ENCODE measurements around the gene SECTM1.

SECTM1 gene

DNA sequence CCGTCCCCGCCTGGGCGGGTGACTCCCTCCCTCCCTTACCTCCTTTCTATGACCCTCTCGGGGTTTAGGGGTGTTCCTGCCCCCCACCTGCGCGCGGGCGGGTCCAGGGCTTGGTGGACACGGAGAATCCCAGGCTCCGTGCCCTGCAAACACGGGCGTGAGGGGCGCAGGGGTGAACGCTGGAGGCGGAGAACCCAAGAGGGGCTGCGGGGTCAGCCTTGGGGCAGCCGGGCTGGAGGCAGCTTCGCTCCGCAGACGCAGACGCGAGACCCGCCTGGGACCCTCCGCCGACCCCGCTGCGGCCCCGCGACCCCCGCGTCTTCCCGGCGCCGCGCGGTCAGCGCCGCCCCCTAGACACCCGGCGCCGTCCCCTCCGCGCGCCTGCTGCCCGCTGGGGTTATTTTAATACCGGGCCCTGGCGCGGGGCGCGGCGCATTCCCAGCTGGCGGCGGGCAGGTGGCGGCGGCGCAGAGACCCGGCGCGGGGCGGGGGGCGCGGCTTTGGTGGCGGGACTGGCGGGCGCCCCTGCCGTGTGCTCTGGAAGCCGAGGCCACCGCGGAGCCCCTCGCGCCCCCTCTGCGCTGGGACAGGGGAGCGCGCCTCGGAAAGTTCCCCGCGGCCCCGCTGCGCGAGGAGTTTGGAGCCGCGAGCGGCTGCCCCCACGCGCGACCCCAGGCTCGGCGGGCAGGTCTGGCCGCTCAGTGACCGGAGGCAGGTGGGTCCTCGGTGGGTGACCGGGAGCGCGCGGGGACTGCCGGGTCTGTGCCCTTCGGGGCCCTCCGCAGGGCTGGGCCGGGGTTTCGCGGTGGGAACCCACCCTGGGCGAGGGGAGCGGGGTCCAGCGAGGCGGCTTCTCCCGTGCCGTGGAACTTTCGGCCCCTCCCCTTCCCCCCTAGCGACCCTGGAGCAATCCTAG lies 38.0 kb upstream of the SECTM1 start, which contains the start of gene UTS2R:
TSS of gene UTS2R (plus strand) at position 433 of the 916 bp plus-strand sequence. CDS start 2,560 bp downstream, outside the sequence.
- DNase-seq (ENCODE audit: low spot score), result no peak
- in situ Hi-C loops (cut with MboI; ENCODE audit: low sequenced_read_pairs, unreplicated experiment), result no loop called here
- TF ChIP-seq, protein P1, sequence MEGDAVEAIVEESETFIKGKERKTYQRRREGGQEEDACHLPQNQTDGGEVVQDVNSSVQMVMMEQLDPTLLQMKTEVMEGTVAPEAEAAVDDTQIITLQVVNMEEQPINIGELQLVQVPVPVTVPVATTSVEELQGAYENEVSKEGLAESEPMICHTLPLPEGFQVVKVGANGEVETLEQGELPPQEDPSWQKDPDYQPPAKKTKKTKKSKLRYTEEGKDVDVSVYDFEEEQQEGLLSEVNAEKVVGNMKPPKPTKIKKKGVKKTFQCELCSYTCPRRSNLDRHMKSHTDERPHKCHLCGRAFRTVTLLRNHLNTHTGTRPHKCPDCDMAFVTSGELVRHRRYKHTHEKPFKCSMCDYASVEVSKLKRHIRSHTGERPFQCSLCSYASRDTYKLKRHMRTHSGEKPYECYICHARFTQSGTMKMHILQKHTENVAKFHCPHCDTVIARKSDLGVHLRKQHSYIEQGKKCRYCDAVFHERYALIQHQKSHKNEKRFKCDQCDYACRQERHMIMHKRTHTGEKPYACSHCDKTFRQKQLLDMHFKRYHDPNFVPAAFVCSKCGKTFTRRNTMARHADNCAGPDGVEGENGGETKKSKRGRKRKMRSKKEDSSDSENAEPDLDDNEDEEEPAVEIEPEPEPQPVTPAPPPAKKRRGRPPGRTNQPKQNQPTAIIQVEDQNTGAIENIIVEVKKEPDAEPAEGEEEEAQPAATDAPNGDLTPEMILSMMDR (IDR thresholded peaks at IDR 0.05; ENCODE audit: borderline replicate concordance, control extremely low read depth, extremely low read depth, insufficient read depth, missing control alignments), result no peak

DNA sequence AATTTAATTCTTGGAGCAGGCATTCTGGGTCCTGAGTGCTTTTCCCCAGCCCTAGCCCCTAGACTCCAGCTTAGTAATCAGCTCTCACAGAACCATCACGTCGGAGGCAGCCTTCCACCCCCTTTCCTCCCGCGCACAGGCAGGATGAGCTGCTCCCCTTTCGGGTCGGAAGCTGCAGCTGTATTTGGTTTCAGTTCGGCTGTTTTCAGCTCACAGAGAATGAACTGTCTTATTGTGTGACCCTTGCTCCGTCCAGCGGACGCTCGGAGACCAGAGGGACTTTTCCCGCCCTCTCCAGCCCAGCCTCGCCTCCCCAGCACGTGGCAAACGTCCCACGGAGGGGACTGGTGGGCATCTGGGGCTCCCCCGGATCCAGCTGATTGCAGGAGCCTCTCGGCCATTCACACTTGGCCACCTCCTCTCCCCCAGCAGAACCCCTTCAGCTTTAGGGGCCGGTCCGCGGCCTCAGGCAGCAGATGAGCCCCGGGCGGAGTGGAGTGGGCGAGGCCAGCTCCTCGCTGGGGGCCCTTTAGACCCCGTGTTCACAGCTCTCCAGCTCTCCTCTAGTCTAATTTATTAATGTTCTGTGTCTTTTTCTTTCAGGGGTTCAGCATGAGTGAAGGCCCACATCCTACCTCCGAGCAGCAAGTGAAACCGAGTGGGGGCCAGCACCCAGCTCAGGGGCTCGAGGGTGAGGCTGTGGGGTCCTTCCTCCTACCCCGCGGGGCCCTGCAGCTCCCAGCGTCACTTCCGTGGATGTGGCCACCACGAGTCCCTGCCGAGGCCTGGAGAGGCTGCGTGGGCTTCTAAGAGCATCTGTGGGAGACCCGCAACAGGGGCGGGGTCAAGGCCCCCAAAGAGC lies 37.1 kb upstream of the SECTM1 start:
- peak; percentile 80 for DNase-seq (ENCODE audit: low spot score)
- TF ChIP-seq, protein P1 (IDR thresholded peaks at IDR 0.05; ENCODE audit: borderline replicate concordance, control extremely low read depth, extremely low read depth, insufficient read depth, missing control alignments), result no peak
- in situ Hi-C loops (cut with MboI; ENCODE audit: low sequenced_read_pairs, unreplicated experiment), result no loop called here

DNA sequence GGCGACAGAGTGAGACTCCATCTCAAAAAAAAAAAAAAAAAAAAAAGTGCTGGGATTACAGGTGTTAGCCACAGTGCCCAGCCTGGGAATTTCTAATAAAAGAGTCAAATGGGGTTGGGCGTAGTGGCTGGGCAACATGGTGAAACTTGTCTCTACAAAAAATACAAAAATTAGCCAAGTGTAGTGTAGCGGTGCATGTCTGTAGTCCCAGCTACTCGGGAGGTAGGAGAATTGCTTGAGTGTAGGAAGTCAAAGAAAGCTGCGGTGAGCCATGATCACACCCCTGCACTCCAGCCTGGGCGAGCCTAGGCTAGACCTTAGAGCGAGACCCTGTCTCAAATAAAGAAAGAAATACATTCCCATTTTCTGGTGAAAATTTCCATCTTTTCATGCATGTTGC lies 35.6 kb upstream of the SECTM1 start:
- TF ChIP-seq, protein P1 (IDR thresholded peaks at IDR 0.05; ENCODE audit: borderline replicate concordance, control extremely low read depth, extremely low read depth, insufficient read depth, missing control alignments), result no peak
- in situ Hi-C loops (cut with MboI; ENCODE audit: low sequenced_read_pairs, unreplicated experiment), result no loop called here
- no peak for DNase-seq (ENCODE audit: low spot score)

DNA sequence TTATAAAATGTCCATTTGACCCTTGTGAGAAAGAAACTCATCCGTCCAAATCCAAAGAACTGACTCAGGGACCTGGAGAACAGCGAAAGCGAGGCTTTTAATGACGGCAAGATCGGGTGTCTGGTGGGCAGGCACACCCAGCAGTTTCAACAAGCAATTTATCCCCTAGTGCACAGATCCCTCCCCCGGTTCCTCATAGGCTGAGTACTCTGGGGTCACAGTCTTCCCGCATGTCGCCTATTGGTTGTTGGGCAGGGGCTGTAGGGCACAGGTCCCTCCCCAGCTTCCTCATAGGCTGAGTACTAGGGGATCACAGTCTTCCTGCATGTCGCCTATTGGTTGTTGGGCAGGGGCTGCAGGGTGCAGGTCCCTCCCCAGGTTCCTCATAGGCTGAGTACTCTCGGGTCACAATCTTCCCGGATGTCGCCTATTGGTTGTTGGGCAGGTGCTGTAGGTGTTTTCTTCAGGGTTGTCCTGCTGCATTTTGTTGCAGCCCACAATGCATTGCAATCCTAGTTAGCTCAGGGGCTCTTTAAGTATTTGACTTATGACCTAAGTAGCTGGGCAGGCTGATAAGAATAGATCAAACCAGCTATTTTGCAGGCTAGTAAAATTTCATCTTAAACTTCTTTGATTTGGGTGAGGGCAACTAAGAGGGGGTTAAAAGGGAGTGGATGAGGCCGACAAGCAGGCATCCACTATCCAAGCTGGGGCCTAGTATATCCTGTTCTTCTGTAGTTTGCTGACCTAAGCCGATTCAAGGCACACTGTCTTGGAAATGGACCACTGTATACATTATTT lies 34.4 kb upstream of the SECTM1 start:
- DNase-seq (ENCODE audit: low spot score), result no peak

DNA sequence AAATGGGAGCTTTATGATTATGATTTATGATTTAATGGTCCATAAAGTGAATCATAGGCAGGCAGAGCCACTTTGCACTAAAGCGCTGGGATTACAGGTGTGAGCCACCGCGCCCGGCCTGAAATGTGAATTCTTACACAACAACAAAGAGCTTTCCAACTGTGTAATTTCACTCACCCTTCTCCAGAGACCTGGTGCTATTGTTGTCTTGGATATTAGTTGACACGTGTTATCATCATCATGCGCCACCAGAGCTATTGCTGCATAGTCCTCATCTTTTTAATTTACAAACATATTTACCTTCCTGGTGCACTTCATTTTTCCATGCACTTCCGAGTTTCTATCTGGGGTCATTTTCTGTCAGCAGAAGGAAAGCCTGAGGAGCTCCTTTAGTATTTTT lies 33.2 kb upstream of the SECTM1 start:
- DNase-seq (ENCODE audit: low spot score), result no peak
- in situ Hi-C loops (cut with MboI; ENCODE audit: low sequenced_read_pairs, unreplicated experiment), result no loop called here
- TF ChIP-seq, protein P1 (IDR thresholded peaks at IDR 0.05; ENCODE audit: borderline replicate concordance, control extremely low read depth, extremely low read depth, insufficient read depth, missing control alignments), result no peak

More for the DNA sequence above, 34.4 kb upstream of the SECTM1 start:
- TF ChIP-seq, protein P1 (IDR thresholded peaks at IDR 0.05; ENCODE audit: borderline replicate concordance, control extremely low read depth, extremely low read depth, insufficient read depth, missing control alignments), result no peak
- in situ Hi-C loops (cut with MboI; ENCODE audit: low sequenced_read_pairs, unreplicated experiment), result no loop called here
